ENCODE results near the gene ARHGAP31.
"Not testable (repeated sequence)": the region's sequence is repeated elsewhere in the genome, so short reads cannot be mapped to it uniquely, and the experiment has no call there.

ARHGAP31 gene

DNA sequence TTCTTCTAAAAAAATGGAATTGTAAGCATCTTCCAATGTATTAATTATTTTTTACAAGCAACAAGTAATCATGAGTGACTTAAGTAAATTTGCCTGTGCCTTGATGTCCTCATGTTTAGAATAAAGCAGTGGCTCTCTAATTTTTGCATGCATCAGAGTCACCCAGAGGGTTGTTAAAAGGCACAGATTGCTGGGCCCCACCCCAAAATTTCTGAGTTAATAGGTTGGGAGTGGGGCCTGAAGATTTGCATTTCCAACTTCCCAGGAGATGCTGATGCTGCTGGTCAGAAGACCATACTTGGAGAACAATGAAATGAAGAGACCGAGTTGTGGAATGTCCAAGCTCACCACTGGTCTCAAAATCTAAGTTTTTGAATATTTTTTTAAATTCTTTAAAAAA is 70.2 kb downstream of the ARHGAP31 start:
- WGBS, 2 experiments (ENCODE audit: insufficient coverage in 2 of 2): no CpG with 5 or more reads among the region's 1 CpG
- H3K9me3 ChIP-seq (ENCODE audit: control insufficient read depth, low read length): no peaks in the 10 kb centered on the region

GRCh38 chr3:119365418-119365817 is 71.2 kb downstream of the ARHGAP31 start:
- Histone ChIP-seq H3K27ac (ENCODE audit: low read depth, low read length, severe bottlenecking) (no peak overlapping the region), H3K4me3 (ENCODE audit: extremely low read depth, insufficient read depth, low read length, poor library complexity, severe bottlenecking) (no peak overlapping the region), H3K9me3 (ENCODE audit: control insufficient read depth, low read length) (no peaks in the 10 kb centered on the region), H3K36me3 (ENCODE audit: control insufficient read depth, insufficient read depth, low read length) (peaks cover 24% of the 10 kb centered on the region), H3K4me1 (ENCODE audit: control insufficient read depth, insufficient read depth, low read length, poor library complexity, severe bottlenecking) (no peaks in the 10 kb centered on the region)
- 83 to 87% methylated on average over 2 of the region's 3 CpGs for WGBS, 2 experiments (ENCODE audit: insufficient coverage in 2 of 2)

More for the DNA sequence above, 70.2 kb downstream of the ARHGAP31 start:
- peaks cover 24% of the 10 kb centered on the region for H3K36me3 ChIP-seq (ENCODE audit: control insufficient read depth, insufficient read depth, low read length)
- H3K4me3 ChIP-seq (ENCODE audit: extremely low read depth, insufficient read depth, low read length, poor library complexity, severe bottlenecking): no peak overlapping the region
- H3K4me1 ChIP-seq (ENCODE audit: control insufficient read depth, insufficient read depth, low read length, poor library complexity, severe bottlenecking): no peaks in the 10 kb centered on the region
- no peak overlapping the region for H3K27ac ChIP-seq (ENCODE audit: low read depth, low read length, severe bottlenecking)

DNA sequence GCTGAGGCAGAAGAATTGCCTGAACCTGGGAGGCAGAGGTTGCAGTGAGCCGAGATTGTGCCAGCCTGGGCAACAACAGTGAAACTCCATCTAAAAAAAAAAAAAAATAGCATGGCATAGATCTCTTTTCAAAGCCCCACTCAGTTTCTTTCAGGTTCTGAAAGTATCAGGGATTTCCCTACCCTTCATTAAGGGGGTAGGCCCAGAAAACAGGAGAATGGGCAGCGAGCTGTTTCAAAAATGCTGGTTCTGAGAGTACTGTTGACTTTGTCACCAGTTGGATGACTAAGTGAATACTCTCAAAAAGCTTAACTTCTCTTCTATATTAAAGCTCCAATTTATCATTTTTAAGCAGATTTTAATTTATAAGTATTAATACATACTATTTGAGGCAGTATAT is 72.8 kb downstream of the ARHGAP31 start:
- 67 to 100% methylated on average over 1 of the region's 2 CpGs for WGBS, 2 experiments (ENCODE audit: insufficient coverage in 2 of 2)
- H3K36me3 ChIP-seq (ENCODE audit: control insufficient read depth, insufficient read depth, low read length): peaks cover 24% of the 10 kb centered on the region
- no peak overlapping the region for H3K4me3 ChIP-seq (ENCODE audit: extremely low read depth, insufficient read depth, low read length, poor library complexity, severe bottlenecking)
- no peaks in the 10 kb centered on the region for H3K9me3 ChIP-seq (ENCODE audit: control insufficient read depth, low read length)
- H3K4me1 ChIP-seq (ENCODE audit: control insufficient read depth, insufficient read depth, low read length, poor library complexity, severe bottlenecking): no peaks in the 10 kb centered on the region
- no peak overlapping the region for H3K27ac ChIP-seq (ENCODE audit: low read depth, low read length, severe bottlenecking)

GRCh38 chr3:119368298-119368697 is 74.1 kb downstream of the ARHGAP31 start:
- Histone ChIP-seq H3K4me3 (ENCODE audit: extremely low read depth, insufficient read depth, low read length, poor library complexity, severe bottlenecking) (no peak overlapping the region), H3K27ac (ENCODE audit: low read depth, low read length, severe bottlenecking) (no peak overlapping the region), H3K4me1 (ENCODE audit: control insufficient read depth, insufficient read depth, low read length, poor library complexity, severe bottlenecking) (no peaks in the 10 kb centered on the region), H3K9me3 (ENCODE audit: control insufficient read depth, low read length) (no peaks in the 10 kb centered on the region), H3K36me3 (ENCODE audit: control insufficient read depth, insufficient read depth, low read length) (peaks cover 24% of the 10 kb centered on the region)
- WGBS, 2 experiments (ENCODE audit: insufficient coverage in 2 of 2): 100% methylated on average over 1 of the region's 4 CpGs

DNA sequence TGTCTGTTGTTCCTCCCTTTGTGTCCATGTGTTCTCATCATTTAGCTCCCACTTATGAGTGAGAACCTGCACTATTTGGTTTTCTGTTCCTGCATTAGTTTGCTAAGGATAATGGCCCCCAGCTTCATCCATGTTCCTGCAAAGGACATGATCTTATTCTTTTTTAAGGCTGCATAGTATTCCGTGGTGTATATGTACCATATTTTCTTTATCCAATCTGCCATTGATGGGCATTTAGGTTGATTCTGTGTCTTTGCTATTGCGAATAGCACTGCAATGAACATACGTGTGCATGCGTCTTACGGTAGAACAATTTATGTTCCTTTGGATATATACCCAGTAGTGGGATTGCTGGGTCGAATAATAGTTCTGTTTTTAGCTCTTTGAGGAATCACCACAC is 77.6 kb downstream of the ARHGAP31 start:
- 95 to 96% methylated on average over 4 of the region's 6 CpGs for WGBS, 2 experiments (ENCODE audit: insufficient coverage in 2 of 2)
- H3K4me3 ChIP-seq (ENCODE audit: extremely low read depth, insufficient read depth, low read length, poor library complexity, severe bottlenecking); H3K9me3 ChIP-seq (ENCODE audit: control insufficient read depth, low read length); H3K27ac ChIP-seq (ENCODE audit: low read depth, low read length, severe bottlenecking); H3K4me1 ChIP-seq (ENCODE audit: control insufficient read depth, insufficient read depth, low read length, poor library complexity, severe bottlenecking): not testable (repeated sequence)
- peaks cover 29% of the 10 kb centered on the region for H3K36me3 ChIP-seq (ENCODE audit: control insufficient read depth, insufficient read depth, low read length)

DNA sequence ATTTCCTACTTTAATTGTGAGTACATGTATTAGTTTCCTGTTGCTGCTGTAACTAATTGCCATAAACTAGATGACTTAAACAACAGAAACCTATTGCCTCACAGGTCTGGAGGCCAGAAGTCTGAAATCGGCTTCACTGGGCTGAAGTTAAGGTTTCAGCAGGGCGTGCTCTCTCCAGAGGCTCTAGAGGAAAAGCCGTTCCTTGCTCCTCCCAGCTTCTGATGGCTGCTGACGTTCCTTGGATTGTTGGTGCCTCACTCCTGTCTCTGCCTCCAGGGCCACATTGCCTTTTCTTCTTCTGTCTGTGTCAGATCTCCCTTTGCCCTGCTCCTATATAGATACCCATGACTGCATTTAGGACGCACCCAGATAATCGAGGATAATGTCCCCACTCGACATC is 80.9 kb downstream of the ARHGAP31 start:
- Histone ChIP-seq H3K4me1 (ENCODE audit: control insufficient read depth, insufficient read depth, low read length, poor library complexity, severe bottlenecking) (no peaks in the 10 kb centered on the region), H3K36me3 (ENCODE audit: control insufficient read depth, insufficient read depth, low read length) (peaks cover 20% of the 10 kb centered on the region), H3K27ac (ENCODE audit: low read depth, low read length, severe bottlenecking) (no peak overlapping the region), H3K9me3 (ENCODE audit: control insufficient read depth, low read length) (no peaks in the 10 kb centered on the region), H3K4me3 (ENCODE audit: extremely low read depth, insufficient read depth, low read length, poor library complexity, severe bottlenecking) (no peak overlapping the region)
- 83 to 94% methylated on average over 7 of the region's 7 CpGs for WGBS, 2 experiments (ENCODE audit: insufficient coverage in 2 of 2)

GRCh38 chr3:119375510-119375909 is 81.3 kb downstream of the ARHGAP31 start:
- peaks cover 20% of the 10 kb centered on the region for H3K36me3 ChIP-seq (ENCODE audit: control insufficient read depth, insufficient read depth, low read length)
- 95 to 100% methylated on average over 1 to 2 of the region's 4 CpGs for WGBS, 2 experiments (ENCODE audit: insufficient coverage in 2 of 2)
- no peak overlapping the region for H3K4me3 ChIP-seq (ENCODE audit: extremely low read depth, insufficient read depth, low read length, poor library complexity, severe bottlenecking)
- no peaks in the 10 kb centered on the region for H3K9me3 ChIP-seq (ENCODE audit: control insufficient read depth, low read length)
- no peaks in the 10 kb centered on the region for H3K4me1 ChIP-seq (ENCODE audit: control insufficient read depth, insufficient read depth, low read length, poor library complexity, severe bottlenecking)
- H3K27ac ChIP-seq (ENCODE audit: low read depth, low read length, severe bottlenecking): no peak overlapping the region

- Histone ChIP-seq H3K9me3 (ENCODE audit: control insufficient read depth, low read length) (no peaks in the 10 kb centered on the region), H3K27ac (ENCODE audit: low read depth, low read length, severe bottlenecking) (no peak overlapping the region), H3K36me3 (ENCODE audit: control insufficient read depth, insufficient read depth, low read length) (peaks cover 26% of the 10 kb centered on the region), H3K4me1 (ENCODE audit: control insufficient read depth, insufficient read depth, low read length, poor library complexity, severe bottlenecking) (no peaks in the 10 kb centered on the region), H3K4me3 (ENCODE audit: extremely low read depth, insufficient read depth, low read length, poor library complexity, severe bottlenecking) (no peak overlapping the region)
- WGBS, 2 experiments (ENCODE audit: insufficient coverage in 2 of 2): 86 to 100% methylated on average over 1 of the region's 1 CpG
These were observed 82.6 kb downstream of the ARHGAP31 start for GRCh38 chr3:119376758-119377157.

- Histone ChIP-seq H3K27ac (ENCODE audit: low read depth, low read length, severe bottlenecking) (no peak overlapping the region), H3K4me3 (ENCODE audit: extremely low read depth, insufficient read depth, low read length, poor library complexity, severe bottlenecking) (no peak overlapping the region), H3K4me1 (ENCODE audit: control insufficient read depth, insufficient read depth, low read length, poor library complexity, severe bottlenecking) (no peaks in the 10 kb centered on the region), H3K9me3 (ENCODE audit: control insufficient read depth, low read length) (no peaks in the 10 kb centered on the region), H3K36me3 (ENCODE audit: control insufficient read depth, insufficient read depth, low read length) (peaks cover 38% of the 10 kb centered on the region)
- 80% methylated on average over 3 of the region's 8 CpGs; no CpG with 5 or more reads in 1 of the 2 experiments for WGBS, 2 experiments (ENCODE audit: insufficient coverage in 2 of 2)
These were observed 84.1 kb downstream of the ARHGAP31 start for GRCh38 chr3:119378259-119378803.

DNA sequence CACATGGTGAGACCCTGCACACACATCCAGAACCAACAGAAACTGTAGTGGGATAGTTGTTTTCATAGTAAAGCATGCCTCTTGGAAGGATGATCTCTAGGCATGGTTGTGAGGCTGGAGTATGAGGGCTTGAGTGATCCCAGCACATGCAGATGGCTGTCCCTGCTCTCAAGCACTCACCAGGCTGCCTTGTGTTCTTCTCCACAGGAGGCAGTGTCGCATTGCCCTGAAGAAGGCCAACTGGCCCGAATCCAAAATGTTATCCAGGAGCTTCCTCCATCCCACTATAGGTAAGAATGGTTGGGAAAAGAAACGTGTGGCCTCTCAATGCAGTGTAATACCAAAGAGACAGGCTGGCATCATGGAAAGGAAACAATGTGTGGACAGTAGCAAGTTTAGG is 86.5 kb downstream of the ARHGAP31 start:
- Histone ChIP-seq H3K36me3 (ENCODE audit: control insufficient read depth, insufficient read depth, low read length) (peaks cover 43% of the 10 kb centered on the region), H3K27ac (ENCODE audit: low read depth, low read length, severe bottlenecking) (no peak overlapping the region), H3K4me3 (ENCODE audit: extremely low read depth, insufficient read depth, low read length, poor library complexity, severe bottlenecking) (no peak overlapping the region), H3K9me3 (ENCODE audit: control insufficient read depth, low read length) (no peaks in the 10 kb centered on the region), H3K4me1 (ENCODE audit: control insufficient read depth, insufficient read depth, low read length, poor library complexity, severe bottlenecking) (no peaks in the 10 kb centered on the region)
- 100% methylated on average over 1 of the region's 3 CpGs for WGBS, 2 experiments (ENCODE audit: insufficient coverage in 2 of 2)

DNA sequence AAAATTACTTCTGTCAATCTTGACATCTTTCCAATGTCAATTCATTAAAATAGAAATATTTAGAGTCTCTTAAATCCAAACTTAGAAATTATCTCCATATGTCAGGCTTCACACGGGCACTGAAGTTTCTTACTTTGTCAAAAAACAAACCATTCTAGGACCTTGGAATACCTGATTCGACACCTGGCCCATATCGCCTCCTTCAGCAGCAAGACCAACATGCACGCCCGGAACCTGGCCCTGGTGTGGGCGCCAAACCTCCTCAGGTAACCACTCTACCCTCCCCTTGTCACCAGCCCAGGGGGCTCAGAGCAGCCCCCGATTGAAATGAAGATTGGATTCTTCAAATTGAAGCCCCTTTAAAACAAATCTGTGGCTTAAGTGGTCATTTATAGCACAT is 88.0 kb downstream of the ARHGAP31 start:
- Histone ChIP-seq H3K4me1 (ENCODE audit: control insufficient read depth, insufficient read depth, low read length, poor library complexity, severe bottlenecking) (no peaks in the 10 kb centered on the region), H3K4me3 (ENCODE audit: extremely low read depth, insufficient read depth, low read length, poor library complexity, severe bottlenecking) (no peak overlapping the region), H3K27ac (ENCODE audit: low read depth, low read length, severe bottlenecking) (no peak overlapping the region), H3K9me3 (ENCODE audit: control insufficient read depth, low read length) (no peaks in the 10 kb centered on the region), H3K36me3 (ENCODE audit: control insufficient read depth, insufficient read depth, low read length) (peaks cover 35% of the 10 kb centered on the region)
- WGBS, 2 experiments (ENCODE audit: insufficient coverage in 2 of 2): 93 to 94% methylated on average over 5 to 6 of the region's 7 CpGs

All from mesodermal cell (in vitro differentiated cells).